Lower leg skin (tissue), 3 donors: ENCODE measurements around the gene GAD1.

Experiments used
- CTCF ChIP-seq, 3 donors: fragments of 450-650 bp; IDR thresholded peaks; one replicate each; pipeline ENCODE4 v1.5.1; 2016; ENCODE audit warnings: antibody characterized with exemption in 3 of 3, mild to moderate bottlenecking in 3 of 3, moderate library complexity in 2 of 3
- POLR2A ChIP-seq, 2 donors: fragments of 450-650 bp; IDR thresholded peaks; one replicate each; pipeline ENCODE4 v1.6.1; 2016 to 2017; ENCODE audit warnings: antibody characterized with exemption in 2 of 2, mild to moderate bottlenecking in 1 of 2, moderate library complexity in 1 of 2

GRCh38 chr2:170823898-170824215 lies 7.2 kb downstream of the GAD1 start:
- TF ChIP-seq CTCF (IDR thresholded peaks at IDR 0.05) (no peak), POLR2A (IDR thresholded peaks at IDR 0.05) (no peak)
